NCI-H526 (cell line): ENCODE results near the gene KDM5A.
"Not testable (repeated sequence)": the region's sequence is repeated elsewhere in the genome, so short reads cannot be mapped to it uniquely, and the experiment has no call there.

ENCODE experiments used
- DNase-seq, 2 experiments: peaks; one replicate each; lab custom pipeline; 2025; lab: John Stamatoyannopoulos, UW

The KDM5A gene

GRCh38 chr12:332581-333205 is 56.4 kb downstream of the KDM5A start:
- DNase-seq, result no peak

- no peak for DNase-seq
These were observed 57.8 kb downstream of the KDM5A start for GRCh38 chr12:331287-331686.

- no peak for DNase-seq
These were observed 63.2 kb downstream of the KDM5A start for GRCh38 chr12:325906-326305.

GRCh38 chr12:323507-323906 is 65.6 kb downstream of the KDM5A start:
- no peak for DNase-seq

- DNase-seq, result peak in 1 of 2 experiments; percentile 17
These were observed 67.4 kb downstream of the KDM5A start for GRCh38 chr12:321606-322326.

GRCh38 chr12:318759-319515 is 70.2 kb downstream of the KDM5A start:
- DNase-seq, result no peak

- no peak for DNase-seq
These were observed 80.6 kb downstream of the KDM5A start for GRCh38 chr12:308511-308910.

- DNase-seq, result no peak
These were observed 81.7 kb downstream of the KDM5A start for GRCh38 chr12:307406-307805.

- DNase-seq, result no peak
These were observed 84.3 kb downstream of the KDM5A start for GRCh38 chr12:304805-305204.

- DNase-seq, result not testable (repeated sequence)
These were observed 86.4 kb downstream of the KDM5A start for GRCh38 chr12:302766-303165.

GRCh38 chr12:300166-300565 is 89.0 kb downstream of the KDM5A start:
- not testable (repeated sequence) for DNase-seq

- DNase-seq, result not testable (repeated sequence)
These were observed 89.6 kb downstream of the KDM5A start for GRCh38 chr12:299511-299910.

GRCh38 chr12:298059-298458 is 91.1 kb downstream of the KDM5A start:
- DNase-seq, result not testable (repeated sequence)

- DNase-seq, result no peak
These were observed 94.0 kb downstream of the KDM5A start for GRCh38 chr12:295132-295531.

- no peak for DNase-seq
These were observed 95.9 kb downstream of the KDM5A start for GRCh38 chr12:293199-293598.

GRCh38 chr12:292186-292585 is 96.9 kb downstream of the KDM5A start:
- no peak for DNase-seq

GRCh38 chr12:291153-291723 is 97.9 kb downstream of the KDM5A start:
- no peak for DNase-seq

- no peak for DNase-seq
These were observed 100.4 kb downstream of the KDM5A start for GRCh38 chr12:288687-289086.

- DNase-seq, result no peak
These were observed 102.4 kb downstream of the KDM5A start for GRCh38 chr12:286531-287300.

GRCh38 chr12:278046-278445 is 111.1 kb downstream of the KDM5A start:
- DNase-seq, result no peak

GRCh38 chr12:275812-276211 is 113.3 kb downstream of the KDM5A start:
- DNase-seq, result peak in 1 of 2 experiments; percentile 62

- DNase-seq, result no peak
These were observed 115.7 kb downstream of the KDM5A start for GRCh38 chr12:273382-273781.
